ENCODE results near the gene PREX1.

- TF ChIP-seq CTCF (IDR thresholded peaks at IDR 0.05; ENCODE audit: extremely low read depth in 1 of 2, insufficient read depth in 1 of 2, low read depth in 1 of 2, low read length in 2 of 2) (no peak), POLR2AphosphoS5 (IDR thresholded peaks at IDR 0.05; ENCODE audit: insufficient read depth, low read depth, low read length) (no peak), POLR2A (IDR thresholded peaks at IDR 0.05; ENCODE audit: low read depth, low read length) (no peak), MAX (IDR thresholded peaks at IDR 0.05; ENCODE audit: insufficient read depth, insufficient read length) (no peak), EZH2 (IDR thresholded peaks at IDR 0.05; ENCODE audit: borderline replicate concordance, low read depth, low read length, severe bottlenecking) (no peak), JUN (IDR thresholded peaks at IDR 0.05; ENCODE audit: borderline replicate concordance, insufficient read depth, insufficient read length, low read depth) (no peak), FOS (IDR thresholded peaks at IDR 0.05; ENCODE audit: borderline replicate concordance, insufficient read depth, low read length) (no peak)
These were observed 113.0 kb downstream of the PREX1 start for GRCh38 chr20:48714764-48715163.
